ENCODE data around the gene SF3A1. TPM values are rescaled to one million over a fixed set of nuclear protein-coding genes. Genes with fewer than 3 reads are reported as not detected.
A peak's percentile ranks its signal among the peaks of the same experiment; 100 is the strongest.

The SF3A1 gene
- total and polyA plus RNA-seq, 9 of the 15 experiments (the other 6 are each of a cell fraction or from before 2014, with no cell fraction given) = 6.7 to 228 (median 13.0) TPM

DNA sequence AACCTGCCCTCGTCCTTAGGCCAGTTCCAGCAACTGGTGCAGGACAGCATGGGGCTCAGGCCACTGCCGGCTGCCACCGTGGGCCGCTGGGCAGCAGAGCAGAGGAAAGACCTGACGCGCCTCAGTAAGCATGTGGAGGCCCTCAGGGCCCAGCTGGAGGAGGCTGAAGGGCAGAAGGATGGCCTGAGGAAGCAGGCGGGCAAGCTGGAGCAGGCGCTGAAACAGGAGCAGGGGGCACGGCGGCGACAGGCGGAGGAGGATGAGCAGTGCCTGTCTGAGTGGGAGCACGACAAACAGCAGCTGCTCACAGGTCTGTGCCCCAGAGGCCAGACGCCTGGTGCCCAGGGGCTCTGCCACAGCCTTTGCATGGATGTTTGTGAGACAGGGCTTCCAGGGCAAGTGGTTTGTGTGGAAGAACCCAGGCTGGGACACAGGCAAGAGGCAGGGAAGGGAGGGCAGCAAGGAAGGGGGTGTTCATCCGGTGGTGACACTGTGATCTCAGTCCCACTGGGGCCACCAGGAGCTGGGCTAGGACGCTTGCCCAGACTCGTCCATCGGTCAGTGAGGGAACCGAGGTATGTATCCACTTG lies 14.0 kb upstream of the SF3A1 start:
- Histone ChIP-seq H3K9me3 (replicated peaks; ENCODE audit: control insufficient read depth, insufficient read depth, low read depth, low read length) (no peaks in the 10 kb centered on the region), H3K4me2 (ENCODE audit: insufficient read depth, low read length) (no peak overlapping the region), H3K9ac (ENCODE audit: insufficient read depth in 1 of 2, low read depth in 2 of 2, low read length in 2 of 2) (peak overlapping the region in 1 of 2 experiments; percentile 26; a peak in 1 of 4 replicates), H3K4me1 (replicated peaks in 1 of 2; ENCODE audit: control insufficient read depth in 2 of 2, insufficient read depth in 2 of 2, low read length in 2 of 2) (peaks cover 0 to 17% of the 10 kb centered on the region in 2 experiments; a peak in 2 of 5 replicates), H2AFZ (ENCODE audit: low read depth, low read length) (no peak overlapping the region), H3K27me3 (ENCODE audit: control insufficient read depth in 2 of 2, insufficient read depth in 2 of 2, low read length in 2 of 2) (no peaks in the 10 kb centered on the region; a peak in 1 of 5 replicates), H4K20me1 (replicated peaks; ENCODE audit: control insufficient read depth, insufficient read depth, low read length) (no peaks in the 10 kb centered on the region), H3K4me3 (no peak overlapping the region), H3K36me3 (ENCODE audit: control insufficient read depth, insufficient read depth, low read length) (no peaks in the 10 kb centered on the region), H3K9me1 (ENCODE audit: control insufficient read depth, insufficient read depth, low read length) (no peaks in the 10 kb centered on the region), H3K79me2 (ENCODE audit: control insufficient read depth, insufficient read depth, low read length) (no peaks in the 10 kb centered on the region), H3K27ac (ENCODE audit: extremely low read depth, low read depth, low read length) (no peak overlapping the region)
- POLR2A ChIA-PET = interaction anchor here (0.6 kb wide), 1 partner anchor 149 kb away, joined by 4 read pairs; no protein-coding TSS in a partner anchor
- no TSS peak for BruUV-seq (replicated peaks)
- no peak for DNase-seq (ENCODE audit: extremely low read depth in 1 of 4, low spot score in 3 of 4)
- TF ChIP-seq POLR2G (IDR thresholded peaks at IDR 0.05; ENCODE audit: low read depth, low read length) (peak; percentile 35), RFX7 (CRISPR knock-in tag; IDR thresholded peaks at IDR 0.05) (no peak)
- ATAC-seq = no peak
- in situ Hi-C loops (cut with MboI) (no loop called here), intact Hi-C loops (cut with micrococcal nuclease) (no loop called here)
- CTCF ChIA-PET (ENCODE audit: low intra/inter-chr PET ratio) = no interaction called here
- FAIRE-seq = no peak
- 14% methylated on average over 10 of the region's 19 CpGs for WGBS (ENCODE audit: insufficient coverage, low coverage, missing lambda C conversion rate)

DNA sequence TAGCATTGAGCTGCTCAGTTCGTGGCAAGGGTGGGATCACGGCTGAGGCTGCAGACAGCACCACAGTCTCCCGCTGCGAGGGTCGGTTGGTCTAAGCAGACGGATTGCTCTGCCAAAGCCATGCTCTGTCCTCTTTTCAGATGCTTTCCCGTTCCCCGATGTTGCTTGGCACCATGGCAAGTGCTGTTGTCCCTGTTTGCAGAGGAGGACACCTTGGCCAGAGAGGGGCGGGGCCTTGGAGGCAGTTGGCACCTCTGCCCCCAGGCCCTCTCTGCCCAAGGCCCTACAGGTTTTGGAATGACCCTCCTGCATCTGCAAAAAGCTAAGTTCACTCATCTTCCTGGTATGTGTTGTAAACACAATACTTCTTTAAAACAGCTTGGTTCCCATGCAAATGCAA lies 11.7 kb upstream of the SF3A1 start:
- no peak for TF ChIP-seq ESRRB (CRISPR knock-in tag; IDR thresholded peaks at IDR 0.05; ENCODE audit: borderline replicate concordance)
- no peak for TF ChIP-seq SIN3A (IDR thresholded peaks at IDR 0.05; ENCODE audit: borderline replicate concordance in 2 of 2, control insufficient read depth in 1 of 2, low read depth in 2 of 2, low read length in 2 of 2)
- TF ChIP-seq ZNF507 (tag; conservative IDR thresholded peaks at IDR 0.05) = no peak
- TF ChIP-seq ZSCAN29 (IDR thresholded peaks at IDR 0.05) = no peak
- TF ChIP-seq, protein P1, sequence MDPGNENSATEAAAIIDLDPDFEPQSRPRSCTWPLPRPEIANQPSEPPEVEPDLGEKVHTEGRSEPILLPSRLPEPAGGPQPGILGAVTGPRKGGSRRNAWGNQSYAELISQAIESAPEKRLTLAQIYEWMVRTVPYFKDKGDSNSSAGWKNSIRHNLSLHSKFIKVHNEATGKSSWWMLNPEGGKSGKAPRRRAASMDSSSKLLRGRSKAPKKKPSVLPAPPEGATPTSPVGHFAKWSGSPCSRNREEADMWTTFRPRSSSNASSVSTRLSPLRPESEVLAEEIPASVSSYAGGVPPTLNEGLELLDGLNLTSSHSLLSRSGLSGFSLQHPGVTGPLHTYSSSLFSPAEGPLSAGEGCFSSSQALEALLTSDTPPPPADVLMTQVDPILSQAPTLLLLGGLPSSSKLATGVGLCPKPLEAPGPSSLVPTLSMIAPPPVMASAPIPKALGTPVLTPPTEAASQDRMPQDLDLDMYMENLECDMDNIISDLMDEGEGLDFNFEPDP (CRISPR knock-in tag; IDR thresholded peaks at IDR 0.05) = no peak
- no peak for TF ChIP-seq PTRF (tag; IDR thresholded peaks at IDR 0.05)
- TF ChIP-seq ZNF644 (tag; IDR thresholded peaks at IDR 0.05; ENCODE audit: low read depth) = no peak
- no peak for TF ChIP-seq ZNF212 (CRISPR knock-in tag; IDR thresholded peaks at IDR 0.05)
- no peak for TF ChIP-seq ZNF766 (CRISPR knock-in tag; conservative IDR thresholded peaks at IDR 0.05)
- no peak for TF ChIP-seq BHLHE40 (IDR thresholded peaks at IDR 0.05; ENCODE audit: low read length)
- ChIA-PET CTCF (ENCODE audit: low intra/inter-chr PET ratio) (no interaction called here), POLR2A (interaction anchor here (0.8 to 1.5 kb wide), 3 partner anchors 10 to 37 kb away, joined by 3 to 8 read pairs (median 4); partner anchors contain the start of genes CCDC157 and SF3A1)
- Histone ChIP-seq H3K9ac (ENCODE audit: insufficient read depth in 1 of 2, low read depth in 2 of 2, low read length in 2 of 2) (no peak overlapping the region), H3K9me1 (ENCODE audit: control insufficient read depth, insufficient read depth, low read length) (no peaks in the 10 kb centered on the region), H2AFZ (ENCODE audit: low read depth, low read length) (no peak overlapping the region), H3K27ac (ENCODE audit: extremely low read depth, low read depth, low read length) (no peak overlapping the region), H3K79me2 (ENCODE audit: control insufficient read depth, insufficient read depth, low read length) (no peaks in the 10 kb centered on the region), H3K27me3 (ENCODE audit: control insufficient read depth in 2 of 2, insufficient read depth in 2 of 2, low read length in 2 of 2) (no peaks in the 10 kb centered on the region; a peak in 1 of 5 replicates), H3K4me1 (replicated peaks in 1 of 2; ENCODE audit: control insufficient read depth in 2 of 2, insufficient read depth in 2 of 2, low read length in 2 of 2) (peaks cover 0 to 13% of the 10 kb centered on the region in 2 experiments; a peak in 2 of 5 replicates), H4K20me1 (replicated peaks; ENCODE audit: control insufficient read depth, insufficient read depth, low read length) (no peaks in the 10 kb centered on the region), H3K4me2 (ENCODE audit: insufficient read depth, low read length) (no peak overlapping the region), H3K9me3 (replicated peaks; ENCODE audit: control insufficient read depth, insufficient read depth, low read depth, low read length) (no peaks in the 10 kb centered on the region), H3K36me3 (ENCODE audit: control insufficient read depth, insufficient read depth, low read length) (no peaks in the 10 kb centered on the region), H3K4me3 (no peak overlapping the region)
- 36% methylated on average over 7 of the region's 9 CpGs for WGBS (ENCODE audit: insufficient coverage, low coverage, missing lambda C conversion rate)
- DNase-seq (ENCODE audit: extremely low read depth in 1 of 4, low spot score in 3 of 4) (no peak), ATAC-seq (no peak), FAIRE-seq (no peak)
- intact Hi-C loops (cut with micrococcal nuclease) = no loop called here
- no TSS peak for BruUV-seq (replicated peaks)
- in situ Hi-C loops (cut with MboI) = no loop called here

All from K562 (cell line).